Measurements from ENCODE around the gene ZFAND6.
A peak's percentile ranks its signal among the peaks of the same experiment; 100 is the strongest.
"Not testable (repeated sequence)": the region's sequence is repeated elsewhere in the genome, so short reads cannot be mapped to it uniquely, and the experiment has no call there.

ZFAND6 gene

GRCh38 chr15:80058851-80059785 lies at the start of gene ZFAND6:
ZFAND6 (plus strand) TSS chr15:80059676; CDS start chr15:80120345, 60,669 bp downstream.
- peak; percentile 91 to 98 for DNase-seq

- DNase-seq = no peak
Observed at GRCh38 chr15:80010131-80010673, 49.3 kb upstream of the ZFAND6 start.

- DNase-seq = not testable (repeated sequence)
Observed at GRCh38 chr15:80011041-80011523, 48.4 kb upstream of the ZFAND6 start.

- no peak for DNase-seq
Observed at GRCh38 chr15:80011596-80011995, 47.9 kb upstream of the ZFAND6 start.

- DNase-seq = no peak
Observed at GRCh38 chr15:80012060-80012726, 47.3 kb upstream of the ZFAND6 start.

GRCh38 chr15:80014186-80014585 lies 45.3 kb upstream of the ZFAND6 start:
- DNase-seq = not testable (repeated sequence)

- no peak for DNase-seq
Observed at GRCh38 chr15:80015156-80015555, 44.3 kb upstream of the ZFAND6 start.

- not testable (repeated sequence) for DNase-seq
Observed at GRCh38 chr15:80016506-80016905, 43.0 kb upstream of the ZFAND6 start.

GRCh38 chr15:80017139-80017538 lies 42.3 kb upstream of the ZFAND6 start:
- DNase-seq = not testable (repeated sequence)

GRCh38 chr15:80019168-80019745 lies 40.2 kb upstream of the ZFAND6 start:
- DNase-seq = no peak

- not testable (repeated sequence) for DNase-seq
Observed at GRCh38 chr15:80020149-80020548, 39.3 kb upstream of the ZFAND6 start.

- no peak for DNase-seq
Observed at GRCh38 chr15:80020731-80021130, 38.7 kb upstream of the ZFAND6 start.

GRCh38 chr15:80026310-80026709 lies 33.2 kb upstream of the ZFAND6 start:
- DNase-seq = no peak

GRCh38 chr15:80026754-80027153 lies 32.7 kb upstream of the ZFAND6 start:
- DNase-seq = no peak

GRCh38 chr15:80028937-80029336 lies 30.5 kb upstream of the ZFAND6 start:
- DNase-seq = no peak

GRCh38 chr15:80031841-80032240 lies 27.6 kb upstream of the ZFAND6 start:
- DNase-seq = no peak

GRCh38 chr15:80034629-80035028 lies 24.8 kb upstream of the ZFAND6 start:
- DNase-seq = peak in 1 of 2 experiments; percentile 53

- DNase-seq = no peak
Observed at GRCh38 chr15:80036071-80036470, 23.4 kb upstream of the ZFAND6 start.

- peak in 1 of 2 experiments; percentile 66 for DNase-seq
Observed at GRCh38 chr15:80041494-80042253, 17.8 kb upstream of the ZFAND6 start.

GRCh38 chr15:80042568-80042967 lies 16.9 kb upstream of the ZFAND6 start:
- DNase-seq = no peak

- DNase-seq = not testable (repeated sequence)
Observed at GRCh38 chr15:80045219-80045618, 14.3 kb upstream of the ZFAND6 start.

GRCh38 chr15:80049046-80049445 lies 10.4 kb upstream of the ZFAND6 start:
- DNase-seq = no peak

Measured in NCI-H526 (cell line).